ENCODE measurements around the gene PDE4B. TPM values are rescaled to one million over a fixed set of nuclear protein-coding genes. Genes with fewer than 3 reads are reported as not detected.

The PDE4B gene
- polyA plus RNA-seq, 4 donors, result 1.1 to 5.2 (median 3.7) TPM

DNA sequence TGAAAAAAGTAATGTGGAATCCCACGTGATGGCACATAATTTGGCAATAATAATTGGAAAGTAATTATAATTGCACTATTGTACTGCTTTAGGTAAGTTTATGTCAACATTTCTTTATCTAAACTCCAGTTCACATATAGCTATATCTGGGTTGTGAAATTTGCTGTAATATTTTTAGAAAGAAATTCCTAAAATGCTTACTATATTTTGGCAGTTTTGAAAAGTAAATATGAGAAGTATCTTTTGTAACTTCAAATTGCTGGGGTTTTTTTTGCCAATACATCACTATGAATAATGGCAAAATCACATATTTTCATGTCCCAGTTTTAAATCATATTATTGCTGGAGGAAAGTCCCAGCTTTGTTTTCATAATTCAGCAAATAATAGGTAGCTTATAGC, 197.5 kb downstream of the PDE4B start:
- Histone ChIP-seq H3K9me3 (ENCODE audit: control insufficient read depth in 2 of 2, insufficient read depth in 1 of 2, low read depth in 1 of 2, low read length in 1 of 2) (no peaks in the 10 kb centered on the region), H3K4me3 (ENCODE audit: low read depth in 1 of 3, low read length in 3 of 3) (no peak overlapping the region), H3K27me3 (ENCODE audit: control insufficient read depth in 3 of 3, insufficient read depth in 3 of 3, low read length in 3 of 3) (peaks cover 0 to 3% (median 0%) of the 10 kb centered on the region in 3 donors), H3K4me1 (ENCODE audit: control insufficient read depth in 3 of 3, insufficient read depth in 2 of 3, low read depth in 1 of 3, low read length in 2 of 3) (no peaks in the 10 kb centered on the region), H3K27ac (ENCODE audit: low read depth in 1 of 3, low read length in 2 of 3) (no peak overlapping the region), H3K36me3 (ENCODE audit: control insufficient read depth in 3 of 3, insufficient read depth in 2 of 3, low read depth in 1 of 3, low read length in 3 of 3) (no peaks in the 10 kb centered on the region)
- FAIRE-seq, result no peak
- WGBS, 3 donors, result 43 to 49% (median 43%) methylated on average over 1 of the region's 1 CpG
- no peak for DNase-seq

- DNase-seq (no peak), FAIRE-seq (no peak)
- Histone ChIP-seq H3K9me3 (ENCODE audit: control insufficient read depth in 2 of 2, insufficient read depth in 1 of 2, low read depth in 1 of 2, low read length in 1 of 2) (no peaks in the 10 kb centered on the region), H3K4me1 (ENCODE audit: control insufficient read depth in 3 of 3, insufficient read depth in 2 of 3, low read depth in 1 of 3, low read length in 2 of 3) (no peaks in the 10 kb centered on the region), H3K4me3 (ENCODE audit: low read depth in 1 of 3, low read length in 3 of 3) (no peak overlapping the region), H3K36me3 (ENCODE audit: control insufficient read depth in 3 of 3, insufficient read depth in 2 of 3, low read depth in 1 of 3, low read length in 3 of 3) (no peaks in the 10 kb centered on the region), H3K27me3 (ENCODE audit: control insufficient read depth in 3 of 3, insufficient read depth in 3 of 3, low read length in 3 of 3) (peaks cover 0 to 3% (median 0%) of the 10 kb centered on the region in 3 donors), H3K27ac (ENCODE audit: low read depth in 1 of 3, low read length in 2 of 3) (no peak overlapping the region)
- WGBS, 3 donors, result 80 to 86% (median 85%) methylated on average over 3 of the region's 3 CpGs
These were observed 199.0 kb downstream of the PDE4B start for GRCh38 chr1:65991694-65992093.

- 46 to 67% (median 57%) methylated on average over 6 of the region's 6 CpGs for WGBS, 3 donors
- Histone ChIP-seq H3K36me3 (ENCODE audit: control insufficient read depth in 3 of 3, insufficient read depth in 2 of 3, low read depth in 1 of 3, low read length in 3 of 3) (no peaks in the 10 kb centered on the region), H3K4me1 (ENCODE audit: control insufficient read depth in 3 of 3, insufficient read depth in 2 of 3, low read depth in 1 of 3, low read length in 2 of 3) (no peaks in the 10 kb centered on the region), H3K4me3 (ENCODE audit: low read depth in 1 of 3, low read length in 3 of 3) (no peak overlapping the region), H3K27me3 (ENCODE audit: control insufficient read depth in 3 of 3, insufficient read depth in 3 of 3, low read length in 3 of 3) (no peaks in the 10 kb centered on the region), H3K9me3 (ENCODE audit: control insufficient read depth in 2 of 2, insufficient read depth in 1 of 2, low read depth in 1 of 2, low read length in 1 of 2) (no peaks in the 10 kb centered on the region), H3K27ac (ENCODE audit: low read depth in 1 of 3, low read length in 2 of 3) (no peak overlapping the region)
- DNase-seq, result no peak
- no peak for FAIRE-seq
These were observed 199.6 kb downstream of the PDE4B start for GRCh38 chr1:65992165-65992821.

- WGBS, 3 donors, result 87 to 92% (median 91%) methylated on average over 7 of the region's 7 CpGs
- DNase-seq (no peak), FAIRE-seq (no peak)
- no peak overlapping the region for H3K4me3 ChIP-seq (ENCODE audit: low read depth in 1 of 3, low read length in 3 of 3)
- no peaks in the 10 kb centered on the region for H3K4me1 ChIP-seq (ENCODE audit: control insufficient read depth in 3 of 3, insufficient read depth in 2 of 3, low read depth in 1 of 3, low read length in 2 of 3)
- no peaks in the 10 kb centered on the region for H3K27me3 ChIP-seq (ENCODE audit: control insufficient read depth in 3 of 3, insufficient read depth in 3 of 3, low read length in 3 of 3)
- H3K36me3 ChIP-seq (ENCODE audit: control insufficient read depth in 3 of 3, insufficient read depth in 2 of 3, low read depth in 1 of 3, low read length in 3 of 3), result no peaks in the 10 kb centered on the region
- H3K9me3 ChIP-seq (ENCODE audit: control insufficient read depth in 2 of 2, insufficient read depth in 1 of 2, low read depth in 1 of 2, low read length in 1 of 2), result no peaks in the 10 kb centered on the region
- no peak overlapping the region for H3K27ac ChIP-seq (ENCODE audit: low read depth in 1 of 3, low read length in 2 of 3)
These were observed 200.2 kb downstream of the PDE4B start for GRCh38 chr1:65992831-65993271.

- H3K4me1 ChIP-seq (ENCODE audit: control insufficient read depth in 3 of 3, insufficient read depth in 2 of 3, low read depth in 1 of 3, low read length in 2 of 3), result no peaks in the 10 kb centered on the region
- WGBS, 3 donors, result 65 to 78% (median 76%) methylated on average over 2 of the region's 2 CpGs
- H3K36me3 ChIP-seq (ENCODE audit: control insufficient read depth in 3 of 3, insufficient read depth in 2 of 3, low read depth in 1 of 3, low read length in 3 of 3), result no peaks in the 10 kb centered on the region
- H3K27me3 ChIP-seq (ENCODE audit: control insufficient read depth in 3 of 3, insufficient read depth in 3 of 3, low read length in 3 of 3), result no peaks in the 10 kb centered on the region
- FAIRE-seq (no peak), DNase-seq (no peak)
- H3K4me3 ChIP-seq (ENCODE audit: low read depth in 1 of 3, low read length in 3 of 3), result no peak overlapping the region
- no peak overlapping the region for H3K27ac ChIP-seq (ENCODE audit: low read depth in 1 of 3, low read length in 2 of 3)
- no peaks in the 10 kb centered on the region for H3K9me3 ChIP-seq (ENCODE audit: control insufficient read depth in 2 of 2, insufficient read depth in 1 of 2, low read depth in 1 of 2, low read length in 1 of 2)
These were observed 201.5 kb downstream of the PDE4B start for GRCh38 chr1:65994223-65994622.

DNA sequence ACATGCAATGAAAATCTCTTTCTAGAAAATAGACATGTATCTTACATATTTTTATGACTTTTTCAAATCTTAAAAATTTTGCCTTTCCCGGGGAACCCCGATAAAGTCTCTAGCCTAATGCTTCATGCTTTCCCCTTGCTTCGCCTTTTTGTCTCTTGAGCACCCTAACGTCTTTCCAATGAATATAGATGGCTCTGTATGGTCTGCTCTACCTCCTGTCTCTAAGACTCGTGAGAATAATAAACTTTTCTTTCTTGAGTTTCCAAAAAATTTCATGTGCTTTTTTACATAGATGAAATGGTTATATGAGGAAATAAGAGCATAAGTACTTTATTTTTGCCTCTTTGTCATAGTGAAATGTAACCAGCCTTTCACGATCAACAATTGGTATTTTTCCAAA, 202.6 kb downstream of the PDE4B start:
- 47 to 62% (median 56%) methylated on average over 6 of the region's 6 CpGs for WGBS, 3 donors
- no peak for FAIRE-seq

DNA sequence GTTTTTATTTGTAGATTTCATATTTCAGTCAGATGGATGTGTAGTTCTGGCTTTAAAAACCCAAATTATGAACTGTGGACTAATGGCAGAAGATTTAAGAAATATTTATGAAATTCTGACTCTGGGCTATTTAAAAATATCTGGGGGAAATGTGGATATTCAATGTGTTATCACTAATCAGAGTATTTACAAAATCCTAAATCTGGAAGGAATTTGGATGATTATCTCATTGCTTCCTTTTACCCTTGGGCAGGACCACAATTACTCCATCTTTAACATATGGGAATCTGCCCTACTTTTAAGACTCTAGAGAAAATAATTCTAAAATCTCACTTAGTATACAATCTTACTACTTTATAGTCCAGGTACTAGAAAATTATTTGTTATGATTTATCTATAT, 203.2 kb downstream of the PDE4B start:
- Histone ChIP-seq H3K36me3 (ENCODE audit: control insufficient read depth in 3 of 3, insufficient read depth in 2 of 3, low read depth in 1 of 3, low read length in 3 of 3) (no peaks in the 10 kb centered on the region), H3K4me1 (ENCODE audit: control insufficient read depth in 3 of 3, insufficient read depth in 2 of 3, low read depth in 1 of 3, low read length in 2 of 3) (no peaks in the 10 kb centered on the region), H3K4me3 (ENCODE audit: low read depth in 1 of 3, low read length in 3 of 3) (no peak overlapping the region), H3K27me3 (ENCODE audit: control insufficient read depth in 3 of 3, insufficient read depth in 3 of 3, low read length in 3 of 3) (no peaks in the 10 kb centered on the region), H3K27ac (ENCODE audit: low read depth in 1 of 3, low read length in 2 of 3) (no peak overlapping the region), H3K9me3 (ENCODE audit: control insufficient read depth in 2 of 2, insufficient read depth in 1 of 2, low read depth in 1 of 2, low read length in 1 of 2) (no peaks in the 10 kb centered on the region)
- DNase-seq (no peak), FAIRE-seq (no peak)

More for the DNA sequence above, 202.6 kb downstream of the PDE4B start:
- Histone ChIP-seq H3K27ac (ENCODE audit: low read depth in 1 of 3, low read length in 2 of 3) (no peak overlapping the region), H3K4me3 (ENCODE audit: low read depth in 1 of 3, low read length in 3 of 3) (no peak overlapping the region), H3K4me1 (ENCODE audit: control insufficient read depth in 3 of 3, insufficient read depth in 2 of 3, low read depth in 1 of 3, low read length in 2 of 3) (no peaks in the 10 kb centered on the region), H3K27me3 (ENCODE audit: control insufficient read depth in 3 of 3, insufficient read depth in 3 of 3, low read length in 3 of 3) (no peaks in the 10 kb centered on the region), H3K9me3 (ENCODE audit: control insufficient read depth in 2 of 2, insufficient read depth in 1 of 2, low read depth in 1 of 2, low read length in 1 of 2) (no peaks in the 10 kb centered on the region), H3K36me3 (ENCODE audit: control insufficient read depth in 3 of 3, insufficient read depth in 2 of 3, low read depth in 1 of 3, low read length in 3 of 3) (no peaks in the 10 kb centered on the region)
- no peak for DNase-seq

- Histone ChIP-seq H3K9me3 (ENCODE audit: control insufficient read depth in 2 of 2, insufficient read depth in 1 of 2, low read depth in 1 of 2, low read length in 1 of 2) (no peaks in the 10 kb centered on the region), H3K36me3 (ENCODE audit: control insufficient read depth in 3 of 3, insufficient read depth in 2 of 3, low read depth in 1 of 3, low read length in 3 of 3) (no peaks in the 10 kb centered on the region), H3K27ac (ENCODE audit: low read depth in 1 of 3, low read length in 2 of 3) (no peak overlapping the region), H3K4me3 (ENCODE audit: low read depth in 1 of 3, low read length in 3 of 3) (no peak overlapping the region), H3K27me3 (ENCODE audit: control insufficient read depth in 3 of 3, insufficient read depth in 3 of 3, low read length in 3 of 3) (no peaks in the 10 kb centered on the region), H3K4me1 (ENCODE audit: control insufficient read depth in 3 of 3, insufficient read depth in 2 of 3, low read depth in 1 of 3, low read length in 2 of 3) (no peaks in the 10 kb centered on the region)
- FAIRE-seq (no peak), DNase-seq (no peak)
- 75 to 89% (median 84%) methylated on average over 1 of the region's 1 CpG for WGBS, 3 donors
These were observed 205.0 kb downstream of the PDE4B start for GRCh38 chr1:65997693-65998092.
